SW480 (cell line): ENCODE measurements around the gene POFUT2.
"Not testable (repeated sequence)": the region's sequence is repeated elsewhere in the genome, so short reads cannot be mapped to it uniquely, and the experiment has no call there.

Experiments
- DNase-seq: peaks from one replicate; pipeline ENCODE4 v3.0.0-alpha.2; 2016; ENCODE audit warnings: low spot score

Gene POFUT2

DNA sequence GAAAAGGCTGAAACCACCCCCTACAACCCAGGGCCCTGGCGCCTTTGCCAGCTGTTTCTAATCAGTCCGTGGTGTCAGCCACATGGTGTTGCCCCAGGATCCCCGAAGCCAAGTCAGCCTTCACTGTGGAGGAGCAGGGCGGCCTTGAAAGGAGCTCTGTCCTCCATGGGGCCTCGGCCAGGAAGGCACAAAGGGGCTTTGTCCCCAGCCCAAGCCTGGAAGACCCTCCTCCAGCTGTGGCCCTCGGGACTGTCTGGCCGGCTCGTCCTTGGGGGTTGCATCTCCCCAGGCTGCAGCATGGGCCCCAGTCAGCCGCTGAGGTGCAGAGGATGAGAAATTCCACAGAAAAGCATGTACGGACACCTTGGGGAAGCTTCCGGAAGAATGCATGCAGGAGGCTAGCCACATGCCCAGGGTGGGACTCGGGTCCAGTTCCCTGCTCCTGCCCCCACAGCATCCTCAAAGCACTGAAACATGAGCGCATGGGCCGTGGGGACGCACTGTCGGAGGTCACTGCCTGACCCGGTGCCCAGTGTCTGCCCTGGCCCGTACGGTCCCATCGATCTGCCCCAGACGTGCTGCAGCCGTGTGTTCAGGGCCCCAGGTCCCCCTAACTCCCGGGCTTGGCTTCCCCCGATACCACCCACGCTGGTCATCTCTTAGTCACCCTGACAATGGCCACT lies 38.6 kb upstream of the POFUT2 start:
- DNase-seq, result no peak

- DNase-seq, result no peak
These were observed 37.8 kb upstream of the POFUT2 start for GRCh38 chr21:45325206-45326168.

- peak; percentile 65 for DNase-seq
These were observed 37.0 kb upstream of the POFUT2 start for GRCh38 chr21:45324489-45325205.

GRCh38 chr21:45323487-45324311 lies 36.0 kb upstream of the POFUT2 start:
- no peak for DNase-seq

- DNase-seq, result peak; percentile 55
These were observed 35.3 kb upstream of the POFUT2 start for GRCh38 chr21:45322960-45323461.

- DNase-seq, result no peak
These were observed 34.7 kb upstream of the POFUT2 start for GRCh38 chr21:45322231-45322959.

DNA sequence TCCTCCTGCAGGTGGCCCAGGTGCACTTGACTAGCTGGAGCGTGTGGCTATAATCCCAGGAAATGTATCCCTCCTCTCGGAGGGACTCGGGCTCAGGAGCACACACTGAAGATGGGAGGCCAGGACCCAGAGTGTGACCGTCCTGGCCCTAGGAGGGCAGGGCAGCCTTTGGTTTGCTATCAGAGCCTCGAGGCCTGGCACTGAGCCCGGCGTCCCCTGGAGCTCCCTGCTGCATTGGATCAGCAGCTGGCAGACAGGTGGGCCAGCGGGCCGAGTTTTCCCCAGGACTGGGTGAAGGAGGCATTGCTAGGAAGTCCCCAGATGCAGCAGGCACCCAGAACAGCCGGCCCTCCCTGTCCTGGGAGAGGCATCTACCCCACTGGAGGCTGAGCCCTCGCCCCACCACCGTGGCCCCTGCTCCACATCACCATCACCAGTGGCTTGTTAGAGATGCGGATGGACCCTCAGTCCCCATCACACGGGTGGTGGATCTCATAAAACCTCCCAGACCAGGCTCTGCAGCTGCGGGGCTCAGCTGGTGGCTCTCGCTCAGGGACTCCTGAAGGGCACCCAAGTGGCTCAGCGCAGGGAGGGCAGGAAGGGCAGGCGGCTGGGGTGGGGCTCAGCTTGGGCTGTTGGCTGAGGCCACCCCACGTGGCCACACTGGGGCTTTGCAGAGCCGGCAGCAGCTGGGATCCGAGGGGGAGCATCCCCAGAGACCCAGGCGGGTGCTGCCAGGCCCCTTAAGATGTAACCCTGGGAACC lies 32.7 kb upstream of the POFUT2 start:
- no peak for DNase-seq

DNA sequence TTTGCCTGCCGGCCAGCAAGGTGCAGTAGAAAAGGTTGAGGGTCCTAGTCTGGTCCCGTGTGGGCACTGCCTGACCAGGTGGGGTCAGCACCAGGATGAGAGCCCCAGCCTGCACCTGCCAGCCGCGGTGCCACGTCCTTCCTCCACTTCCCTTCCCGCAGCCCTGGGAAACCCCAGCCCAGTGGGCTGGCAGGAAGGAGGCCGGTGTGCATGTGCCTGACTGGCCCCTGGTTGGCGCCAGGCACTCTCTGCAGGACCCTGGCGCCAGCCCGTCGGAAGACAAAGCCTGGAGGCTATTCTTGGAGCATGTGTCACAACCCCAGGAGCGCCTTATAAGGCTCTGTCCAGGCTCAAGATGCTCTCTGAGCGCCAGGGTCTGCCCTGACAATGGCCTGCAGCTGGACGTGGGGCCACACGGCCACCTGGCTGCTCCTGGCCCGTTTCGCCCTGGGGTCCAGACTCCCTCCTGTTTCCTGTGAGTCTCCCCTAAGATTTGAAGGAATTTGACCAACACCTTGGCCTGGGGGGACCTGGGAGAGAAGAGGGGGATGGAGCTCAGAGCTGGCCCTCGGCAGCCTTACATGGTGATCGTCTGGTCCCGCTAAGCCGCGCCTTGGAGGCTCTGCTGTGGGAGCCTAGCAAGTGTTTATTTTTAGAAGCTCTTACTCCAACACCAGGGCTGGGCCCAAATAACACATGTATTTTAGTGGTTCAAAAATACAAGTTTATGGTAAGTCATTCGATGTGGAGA lies 31.9 kb upstream of the POFUT2 start:
- no peak for DNase-seq

GRCh38 chr21:45318556-45319404 lies 31.1 kb upstream of the POFUT2 start:
- DNase-seq, result peak; percentile 76

DNA sequence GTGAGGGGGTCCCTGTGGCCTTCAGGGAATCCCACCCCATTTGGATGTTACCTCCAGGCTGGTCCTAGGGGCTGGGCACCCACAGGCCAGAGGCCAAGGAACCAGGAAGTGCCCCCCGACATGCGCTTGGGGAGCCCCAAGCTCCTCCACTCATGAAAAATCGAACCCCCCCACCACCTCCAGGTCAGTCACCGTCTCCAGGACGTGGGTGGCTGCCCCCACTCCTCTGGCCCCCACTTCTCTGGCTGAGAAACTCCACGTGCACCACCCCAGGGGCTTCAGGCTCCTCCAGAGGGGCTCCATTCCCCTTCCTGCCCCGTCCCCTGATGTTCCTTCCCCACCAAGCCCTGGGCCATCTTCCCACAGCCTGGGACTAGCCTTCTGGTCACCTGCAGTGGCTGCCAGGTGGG lies 30.5 kb upstream of the POFUT2 start:
- no peak for DNase-seq

DNA sequence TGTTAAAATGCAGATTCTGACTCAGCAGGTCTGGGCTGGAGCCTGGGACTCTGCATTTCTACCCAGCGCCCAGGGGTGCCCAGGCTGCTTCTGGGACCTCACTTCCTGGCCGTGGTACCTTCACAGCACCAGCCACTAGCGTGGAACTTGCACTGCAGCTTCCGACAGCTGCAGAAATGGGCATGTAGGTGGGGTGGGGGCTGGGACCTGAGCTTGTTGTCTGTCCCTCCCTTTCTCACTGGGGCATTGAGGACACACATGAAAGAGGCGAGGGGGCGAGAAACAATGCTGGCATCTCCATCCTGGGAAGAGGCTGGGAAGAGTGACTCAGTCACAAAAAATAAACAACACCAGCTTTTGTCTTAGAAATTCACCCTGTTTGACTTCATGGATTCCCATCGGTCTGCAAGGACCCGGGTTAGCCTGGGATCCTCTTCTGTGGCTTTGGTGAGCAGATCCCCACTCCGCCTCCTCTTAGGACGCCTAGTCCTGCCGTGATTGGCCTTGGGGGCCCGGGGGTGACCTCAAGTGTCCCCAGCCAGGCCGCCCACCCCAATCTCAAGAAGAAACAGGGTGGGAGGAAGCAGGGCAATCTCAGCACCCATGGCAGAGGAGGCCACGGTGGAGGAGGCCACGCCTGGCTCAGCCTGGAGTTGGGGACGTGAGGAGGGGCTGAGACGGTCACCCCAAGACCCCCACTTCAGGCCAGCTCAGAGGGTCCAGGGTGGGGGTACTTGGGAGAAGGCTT lies 29.9 kb upstream of the POFUT2 start:
- DNase-seq, result peak; percentile 91

GRCh38 chr21:45316871-45317397 lies 29.2 kb upstream of the POFUT2 start:
- no peak for DNase-seq

DNA sequence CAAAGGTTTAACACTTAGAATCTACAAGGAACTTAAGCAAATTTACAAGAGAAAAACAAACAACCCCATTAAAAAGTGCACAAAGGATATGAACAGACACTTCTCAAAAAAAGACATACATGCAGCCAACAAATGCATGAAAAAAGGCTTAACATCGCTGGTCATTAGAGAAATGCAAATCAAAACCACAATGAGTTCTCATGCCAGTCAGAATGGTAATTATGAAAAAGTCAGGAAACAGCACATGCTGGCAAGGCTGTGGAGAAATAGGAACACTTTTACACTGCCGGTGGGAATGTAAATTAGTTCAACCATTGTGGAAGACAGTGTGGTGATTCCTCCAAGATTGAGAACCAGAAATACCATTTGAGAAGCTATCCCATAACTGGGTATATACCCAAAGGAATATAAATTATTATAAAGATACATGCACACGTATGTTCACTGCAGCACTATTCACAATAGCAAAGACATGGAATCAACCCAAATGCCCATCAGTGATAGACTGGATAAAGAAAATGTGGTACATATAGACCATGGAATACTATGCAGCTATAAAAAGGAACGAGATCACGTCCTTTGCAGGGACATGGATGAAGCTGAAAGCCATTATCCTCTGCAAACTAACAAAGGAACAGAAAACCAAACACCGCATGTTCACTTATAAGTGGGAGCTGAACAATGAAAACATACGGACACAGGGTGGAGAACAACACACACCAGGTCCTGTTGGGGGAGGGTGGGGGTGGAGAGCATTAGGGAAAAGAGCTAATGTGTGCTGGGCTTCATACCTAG lies 28.2 kb upstream of the POFUT2 start:
- DNase-seq, result not testable (repeated sequence)

DNA sequence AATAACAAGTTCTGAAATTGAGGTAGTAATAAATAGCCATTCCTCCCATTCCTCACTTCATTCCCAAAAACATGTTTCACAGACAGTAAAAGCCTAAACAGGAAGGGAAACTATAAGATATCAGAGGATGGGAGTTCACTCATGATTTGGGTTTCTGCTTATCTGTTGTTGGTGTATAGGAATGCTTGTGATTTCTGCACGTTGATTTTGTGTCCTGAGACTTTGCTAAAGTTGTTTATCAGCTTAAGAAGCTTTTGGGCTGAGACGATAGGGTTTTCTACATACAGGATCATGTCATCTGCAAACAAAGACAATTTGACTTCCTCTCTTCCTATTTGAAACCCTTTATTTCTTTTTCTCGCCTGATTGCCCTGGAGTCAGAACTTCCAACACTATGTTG lies 26.0 kb upstream of the POFUT2 start:
- DNase-seq, result no peak

DNA sequence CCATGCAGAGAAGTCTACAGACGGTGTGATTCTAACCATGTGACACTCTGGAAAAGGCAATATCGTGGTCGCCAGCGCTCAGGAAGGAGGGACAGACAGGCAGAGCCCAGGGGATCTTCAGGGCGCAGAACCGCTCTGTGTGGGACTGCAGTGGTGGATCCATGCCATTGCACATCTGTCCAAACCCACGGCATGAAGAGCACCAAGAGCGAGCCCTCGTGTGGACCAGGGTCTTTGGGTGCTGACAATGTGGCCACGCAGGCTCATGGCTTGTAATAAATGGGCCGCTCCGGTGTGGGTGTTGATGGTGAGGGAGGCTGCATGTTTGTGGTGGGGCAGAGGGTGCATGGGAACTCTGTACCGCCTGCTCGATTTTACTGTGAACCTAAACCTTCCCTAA lies 25.3 kb upstream of the POFUT2 start:
- no peak for DNase-seq

DNA sequence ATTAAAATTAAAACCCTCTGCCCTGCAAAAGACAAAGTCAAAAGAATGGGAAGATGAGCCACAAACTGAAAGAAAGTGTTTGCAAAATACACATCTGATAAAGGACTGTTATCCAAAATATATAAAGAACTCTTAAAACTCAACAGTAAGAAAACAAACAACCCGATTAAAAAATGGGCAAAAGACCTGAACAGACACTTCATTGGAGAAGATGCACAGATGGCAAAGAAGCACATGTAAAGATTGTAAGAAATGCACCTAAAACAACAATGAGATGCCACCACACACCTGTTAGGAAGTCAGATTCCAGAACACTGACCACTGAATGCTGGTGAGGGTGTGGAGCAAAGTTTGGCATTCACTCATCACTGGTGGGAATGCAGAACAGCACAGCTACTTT lies 24.6 kb upstream of the POFUT2 start:
- no peak for DNase-seq

- no peak for DNase-seq
These were observed 22.8 kb upstream of the POFUT2 start for GRCh38 chr21:45310459-45310858.
